HL-60 (cell line): ENCODE results near the gene ABCC4.

ENCODE experiments used
- GABPA ChIP-seq: IDR thresholded peaks from 2 replicates; pipeline ENCODE4 v1.6.1; 2012; ENCODE audit warnings: low read depth
- POLR2AphosphoS5 ChIP-seq: IDR thresholded peaks from 2 replicates; pipeline ENCODE4 v1.6.1; 2012; ENCODE audit warnings: low read depth
- SPI1 ChIP-seq: IDR thresholded peaks from 2 replicates; pipeline ENCODE4 v1.6.1; 2012; ENCODE audit warnings: low read depth, mild to moderate bottlenecking, borderline replicate concordance
- TF ChIP-seq, protein P1 (sequence below): IDR thresholded peaks from one replicate; pipeline ENCODE4 v1.5.1; 2011; ENCODE audit warnings: low read length, control low read depth, inconsistent platforms; ENCODE audit not compliant: insufficient read depth
- TF ChIP-seq, protein P2 (sequence below): IDR thresholded peaks from 2 replicates; pipeline ENCODE4 v1.6.1; 2012; ENCODE audit warnings: low read depth; ENCODE audit not compliant: insufficient replicate concordance

DNA sequence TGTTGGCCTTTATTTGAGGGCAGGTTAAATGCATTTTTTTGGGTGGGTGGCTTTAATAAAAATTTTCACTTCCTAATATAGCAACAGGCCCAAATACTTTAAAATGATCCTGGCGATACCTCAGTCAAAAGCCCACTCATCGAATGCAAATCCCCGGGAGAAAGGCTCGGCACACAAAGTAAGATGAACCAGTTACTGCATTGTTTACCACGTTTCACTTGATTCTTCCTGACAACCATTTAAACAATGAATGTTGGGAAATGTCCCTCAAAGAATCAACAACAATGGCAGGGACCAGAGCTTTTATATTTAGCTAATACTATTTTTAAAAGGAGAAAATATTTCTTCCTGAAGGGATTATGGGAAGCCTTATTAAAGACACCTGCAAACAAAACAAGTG is 187.7 kb downstream of the ABCC4 start:
- TF ChIP-seq, protein P1, sequence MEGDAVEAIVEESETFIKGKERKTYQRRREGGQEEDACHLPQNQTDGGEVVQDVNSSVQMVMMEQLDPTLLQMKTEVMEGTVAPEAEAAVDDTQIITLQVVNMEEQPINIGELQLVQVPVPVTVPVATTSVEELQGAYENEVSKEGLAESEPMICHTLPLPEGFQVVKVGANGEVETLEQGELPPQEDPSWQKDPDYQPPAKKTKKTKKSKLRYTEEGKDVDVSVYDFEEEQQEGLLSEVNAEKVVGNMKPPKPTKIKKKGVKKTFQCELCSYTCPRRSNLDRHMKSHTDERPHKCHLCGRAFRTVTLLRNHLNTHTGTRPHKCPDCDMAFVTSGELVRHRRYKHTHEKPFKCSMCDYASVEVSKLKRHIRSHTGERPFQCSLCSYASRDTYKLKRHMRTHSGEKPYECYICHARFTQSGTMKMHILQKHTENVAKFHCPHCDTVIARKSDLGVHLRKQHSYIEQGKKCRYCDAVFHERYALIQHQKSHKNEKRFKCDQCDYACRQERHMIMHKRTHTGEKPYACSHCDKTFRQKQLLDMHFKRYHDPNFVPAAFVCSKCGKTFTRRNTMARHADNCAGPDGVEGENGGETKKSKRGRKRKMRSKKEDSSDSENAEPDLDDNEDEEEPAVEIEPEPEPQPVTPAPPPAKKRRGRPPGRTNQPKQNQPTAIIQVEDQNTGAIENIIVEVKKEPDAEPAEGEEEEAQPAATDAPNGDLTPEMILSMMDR: no peak
- no peak for TF ChIP-seq GABPA
- TF ChIP-seq POLR2AphosphoS5: no peak
- TF ChIP-seq SPI1: no peak
- TF ChIP-seq, protein P2, sequence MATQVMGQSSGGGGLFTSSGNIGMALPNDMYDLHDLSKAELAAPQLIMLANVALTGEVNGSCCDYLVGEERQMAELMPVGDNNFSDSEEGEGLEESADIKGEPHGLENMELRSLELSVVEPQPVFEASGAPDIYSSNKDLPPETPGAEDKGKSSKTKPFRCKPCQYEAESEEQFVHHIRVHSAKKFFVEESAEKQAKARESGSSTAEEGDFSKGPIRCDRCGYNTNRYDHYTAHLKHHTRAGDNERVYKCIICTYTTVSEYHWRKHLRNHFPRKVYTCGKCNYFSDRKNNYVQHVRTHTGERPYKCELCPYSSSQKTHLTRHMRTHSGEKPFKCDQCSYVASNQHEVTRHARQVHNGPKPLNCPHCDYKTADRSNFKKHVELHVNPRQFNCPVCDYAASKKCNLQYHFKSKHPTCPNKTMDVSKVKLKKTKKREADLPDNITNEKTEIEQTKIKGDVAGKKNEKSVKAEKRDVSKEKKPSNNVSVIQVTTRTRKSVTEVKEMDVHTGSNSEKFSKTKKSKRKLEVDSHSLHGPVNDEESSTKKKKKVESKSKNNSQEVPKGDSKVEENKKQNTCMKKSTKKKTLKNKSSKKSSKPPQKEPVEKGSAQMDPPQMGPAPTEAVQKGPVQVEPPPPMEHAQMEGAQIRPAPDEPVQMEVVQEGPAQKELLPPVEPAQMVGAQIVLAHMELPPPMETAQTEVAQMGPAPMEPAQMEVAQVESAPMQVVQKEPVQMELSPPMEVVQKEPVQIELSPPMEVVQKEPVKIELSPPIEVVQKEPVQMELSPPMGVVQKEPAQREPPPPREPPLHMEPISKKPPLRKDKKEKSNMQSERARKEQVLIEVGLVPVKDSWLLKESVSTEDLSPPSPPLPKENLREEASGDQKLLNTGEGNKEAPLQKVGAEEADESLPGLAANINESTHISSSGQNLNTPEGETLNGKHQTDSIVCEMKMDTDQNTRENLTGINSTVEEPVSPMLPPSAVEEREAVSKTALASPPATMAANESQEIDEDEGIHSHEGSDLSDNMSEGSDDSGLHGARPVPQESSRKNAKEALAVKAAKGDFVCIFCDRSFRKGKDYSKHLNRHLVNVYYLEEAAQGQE: no peak
